Stomach (tissue), 4 donors: ENCODE results near the gene FBXO47.

ENCODE experiments used
- EP300 ChIP-seq: sonication (generic); formaldehyde crosslinking; IDR thresholded peaks from one replicate; pipeline ENCODE4 v1.6.1; 2017; ENCODE audit warnings: antibody characterized with exemption
- POLR2A ChIP-seq, 4 donors: fragments of 450-650 bp; IDR thresholded peaks; one replicate each; pipeline ENCODE4 v1.6.1; 2016; ENCODE audit warnings: antibody characterized with exemption in 4 of 4, control low read depth in 2 of 4, mild to moderate bottlenecking in 1 of 4, moderate library complexity in 1 of 4
- POLR2AphosphoS5 ChIP-seq, 3 donors: sonication (generic); formaldehyde crosslinking; IDR thresholded peaks; one replicate each; pipeline ENCODE4 v1.6.1; 2016; ENCODE audit warnings: antibody characterized with exemption in 3 of 3
- TF ChIP-seq, protein P1 (sequence below), 7 experiments: fragments of 450-650 bp in 4 of 7; fragments of 200-600 bp in 3 of 7; sonication (generic) in 3 of 7; IDR thresholded peaks; one replicate each; pipeline ENCODE4 v1.5.1; 2016 to 2019; ENCODE audit warnings: antibody characterized with exemption in 7 of 7, control low read depth in 2 of 7, mild to moderate bottlenecking in 1 of 7

DNA sequence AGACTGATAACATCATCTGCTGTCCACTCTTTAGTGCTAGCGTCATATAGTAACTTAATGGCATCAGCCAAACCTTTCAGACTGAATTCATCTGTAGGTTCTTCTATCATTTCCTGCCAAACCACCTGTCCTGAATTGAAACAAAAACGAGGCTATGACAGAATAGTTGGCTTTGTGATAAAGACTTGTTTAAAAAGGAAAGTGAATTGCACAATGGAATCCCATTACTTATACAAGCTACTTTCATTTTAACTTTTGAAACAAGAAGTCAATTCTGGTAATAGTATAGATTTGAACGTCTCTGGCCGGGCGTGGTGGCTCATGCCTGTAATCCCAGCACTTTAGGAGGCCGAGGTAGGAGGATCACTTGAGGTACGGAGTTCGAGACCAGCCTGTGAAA, 23.6 kb downstream of the FBXO47 start:
- TF ChIP-seq, protein P1, sequence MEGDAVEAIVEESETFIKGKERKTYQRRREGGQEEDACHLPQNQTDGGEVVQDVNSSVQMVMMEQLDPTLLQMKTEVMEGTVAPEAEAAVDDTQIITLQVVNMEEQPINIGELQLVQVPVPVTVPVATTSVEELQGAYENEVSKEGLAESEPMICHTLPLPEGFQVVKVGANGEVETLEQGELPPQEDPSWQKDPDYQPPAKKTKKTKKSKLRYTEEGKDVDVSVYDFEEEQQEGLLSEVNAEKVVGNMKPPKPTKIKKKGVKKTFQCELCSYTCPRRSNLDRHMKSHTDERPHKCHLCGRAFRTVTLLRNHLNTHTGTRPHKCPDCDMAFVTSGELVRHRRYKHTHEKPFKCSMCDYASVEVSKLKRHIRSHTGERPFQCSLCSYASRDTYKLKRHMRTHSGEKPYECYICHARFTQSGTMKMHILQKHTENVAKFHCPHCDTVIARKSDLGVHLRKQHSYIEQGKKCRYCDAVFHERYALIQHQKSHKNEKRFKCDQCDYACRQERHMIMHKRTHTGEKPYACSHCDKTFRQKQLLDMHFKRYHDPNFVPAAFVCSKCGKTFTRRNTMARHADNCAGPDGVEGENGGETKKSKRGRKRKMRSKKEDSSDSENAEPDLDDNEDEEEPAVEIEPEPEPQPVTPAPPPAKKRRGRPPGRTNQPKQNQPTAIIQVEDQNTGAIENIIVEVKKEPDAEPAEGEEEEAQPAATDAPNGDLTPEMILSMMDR (IDR thresholded peaks at IDR 0.05): no peak
- TF ChIP-seq POLR2AphosphoS5 (IDR thresholded peaks at IDR 0.05): no peak
- no peak for TF ChIP-seq POLR2A (IDR thresholded peaks at IDR 0.05)
- TF ChIP-seq EP300: no peak
